Measurements from ENCODE around the gene ALDH7A1.

The ALDH7A1 gene

DNA sequence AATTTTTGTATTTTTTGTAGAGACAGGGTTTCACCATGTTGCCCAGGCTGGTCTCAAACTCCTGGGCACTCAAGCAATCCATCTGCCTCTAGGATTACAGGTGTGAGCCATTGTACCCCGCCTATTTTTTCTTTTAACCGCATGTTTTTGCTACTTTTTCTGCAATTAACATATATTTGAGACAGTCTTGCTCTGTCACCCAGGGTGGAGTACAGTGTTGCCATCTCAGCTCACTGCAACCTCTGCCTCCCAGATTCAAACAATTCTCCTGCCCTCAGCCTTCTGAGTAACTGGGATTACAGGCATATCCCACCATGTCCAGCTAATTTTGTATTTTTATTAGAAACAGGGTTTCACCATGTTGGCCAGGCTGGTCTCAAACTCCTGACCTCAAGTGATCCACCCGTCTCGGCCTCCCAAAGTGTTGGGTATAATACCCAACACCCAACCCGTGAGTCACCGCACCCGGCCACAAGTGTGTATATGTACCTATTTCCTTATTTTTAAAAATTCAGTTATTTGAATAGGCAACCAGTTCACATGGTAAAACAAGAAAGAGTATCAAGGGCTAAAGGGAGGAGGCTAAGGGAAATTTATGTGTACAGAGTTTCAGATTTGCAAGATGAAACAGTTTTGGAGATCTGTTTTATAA is 19.0 kb upstream of the ALDH7A1 start:
- H3K36me3 ChIP-seq = peaks cover 75% of the 10 kb centered on the region
- no peak overlapping the region for H3K27ac ChIP-seq
- DNase-seq = no peak
- TF ChIP-seq, protein P1, sequence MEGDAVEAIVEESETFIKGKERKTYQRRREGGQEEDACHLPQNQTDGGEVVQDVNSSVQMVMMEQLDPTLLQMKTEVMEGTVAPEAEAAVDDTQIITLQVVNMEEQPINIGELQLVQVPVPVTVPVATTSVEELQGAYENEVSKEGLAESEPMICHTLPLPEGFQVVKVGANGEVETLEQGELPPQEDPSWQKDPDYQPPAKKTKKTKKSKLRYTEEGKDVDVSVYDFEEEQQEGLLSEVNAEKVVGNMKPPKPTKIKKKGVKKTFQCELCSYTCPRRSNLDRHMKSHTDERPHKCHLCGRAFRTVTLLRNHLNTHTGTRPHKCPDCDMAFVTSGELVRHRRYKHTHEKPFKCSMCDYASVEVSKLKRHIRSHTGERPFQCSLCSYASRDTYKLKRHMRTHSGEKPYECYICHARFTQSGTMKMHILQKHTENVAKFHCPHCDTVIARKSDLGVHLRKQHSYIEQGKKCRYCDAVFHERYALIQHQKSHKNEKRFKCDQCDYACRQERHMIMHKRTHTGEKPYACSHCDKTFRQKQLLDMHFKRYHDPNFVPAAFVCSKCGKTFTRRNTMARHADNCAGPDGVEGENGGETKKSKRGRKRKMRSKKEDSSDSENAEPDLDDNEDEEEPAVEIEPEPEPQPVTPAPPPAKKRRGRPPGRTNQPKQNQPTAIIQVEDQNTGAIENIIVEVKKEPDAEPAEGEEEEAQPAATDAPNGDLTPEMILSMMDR (IDR thresholded peaks at IDR 0.05; ENCODE audit: low read depth, low read length) = no peak
- H3K27me3 ChIP-seq (ENCODE audit: insufficient read depth, low read depth, severe bottlenecking) = no peaks in the 10 kb centered on the region
- H3K4me3 ChIP-seq (ENCODE audit: low read depth, low read length) = no peak overlapping the region
- no peaks in the 10 kb centered on the region for H3K9me3 ChIP-seq (ENCODE audit: severe bottlenecking)

DNA sequence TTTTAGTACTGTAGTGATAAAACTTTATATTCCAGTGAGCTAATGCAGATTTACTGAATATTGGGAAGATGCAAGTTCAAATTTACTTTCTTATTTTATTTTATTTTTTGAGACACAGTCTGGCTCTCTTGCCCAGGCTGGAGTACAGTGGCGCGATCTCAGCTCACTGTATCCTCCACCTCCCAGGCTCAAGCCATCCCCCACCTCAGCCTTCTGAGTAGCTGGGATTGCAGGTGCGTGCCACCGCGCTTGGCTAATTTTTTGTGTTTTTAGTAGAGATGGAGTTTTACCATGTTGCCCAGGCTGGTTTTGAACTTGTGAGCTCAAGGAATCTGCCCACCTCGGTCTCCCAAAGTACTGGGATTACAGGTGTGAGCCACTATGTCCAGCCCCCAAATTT is 15.6 kb upstream of the ALDH7A1 start:
- Histone ChIP-seq H3K36me3 (peaks cover 80% of the 10 kb centered on the region), H3K27ac (no peak overlapping the region), H3K4me3 (ENCODE audit: low read depth, low read length) (no peak overlapping the region), H3K27me3 (ENCODE audit: insufficient read depth, low read depth, severe bottlenecking) (no peaks in the 10 kb centered on the region), H3K9me3 (ENCODE audit: severe bottlenecking) (no peaks in the 10 kb centered on the region)
- no peak for DNase-seq
- TF ChIP-seq, protein P1 (IDR thresholded peaks at IDR 0.05; ENCODE audit: low read depth, low read length) = no peak

DNA sequence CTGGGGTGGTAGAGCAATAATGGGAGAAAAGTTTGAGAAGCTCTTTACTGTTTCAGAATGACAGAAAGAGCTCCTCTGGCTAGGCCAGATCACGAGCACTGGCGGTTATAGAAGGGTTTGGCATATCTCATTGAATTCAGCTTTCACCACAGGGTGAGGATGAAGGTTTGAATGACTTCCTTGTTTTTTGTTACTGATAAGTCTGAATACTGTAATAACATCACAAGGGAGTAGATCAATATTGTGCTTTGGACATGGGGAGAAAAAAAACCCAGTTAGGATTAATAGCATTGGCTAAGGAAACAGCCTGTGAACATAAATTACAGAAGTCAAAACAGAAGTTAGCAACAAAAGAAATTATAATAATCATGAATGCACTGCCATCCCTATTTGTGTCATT is 15.1 kb upstream of the ALDH7A1 start:
- Histone ChIP-seq H3K4me3 (ENCODE audit: low read depth, low read length) (no peak overlapping the region), H3K27me3 (ENCODE audit: insufficient read depth, low read depth, severe bottlenecking) (no peaks in the 10 kb centered on the region), H3K36me3 (peaks cover 81% of the 10 kb centered on the region), H3K27ac (no peak overlapping the region), H3K9me3 (ENCODE audit: severe bottlenecking) (no peaks in the 10 kb centered on the region)
- TF ChIP-seq, protein P1 (IDR thresholded peaks at IDR 0.05; ENCODE audit: low read depth, low read length) = no peak
- no peak for DNase-seq

DNA sequence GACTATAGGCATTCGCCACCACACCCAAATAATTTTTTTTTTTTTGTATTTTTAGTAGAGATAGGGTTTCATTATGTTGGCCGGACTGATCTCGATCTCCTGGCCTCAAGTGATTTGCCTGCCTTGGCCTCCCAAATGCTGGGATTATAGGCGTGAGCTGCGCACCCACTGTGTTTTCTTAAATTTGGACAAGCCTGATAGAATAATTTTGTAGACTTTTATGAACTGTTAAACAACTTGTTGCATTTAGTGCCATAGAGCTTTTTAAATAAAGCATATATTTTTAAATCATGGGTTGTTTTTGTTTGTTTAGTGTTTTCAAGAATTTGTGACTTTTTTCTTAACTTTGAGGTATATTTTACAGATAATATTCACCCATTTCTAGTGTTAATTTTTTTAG is 10.5 kb upstream of the ALDH7A1 start:
- no peak for DNase-seq
- Histone ChIP-seq H3K36me3 (peaks cover 62% of the 10 kb centered on the region), H3K4me3 (ENCODE audit: low read depth, low read length) (no peak overlapping the region), H3K27me3 (ENCODE audit: insufficient read depth, low read depth, severe bottlenecking) (no peaks in the 10 kb centered on the region), H3K27ac (no peak overlapping the region), H3K9me3 (ENCODE audit: severe bottlenecking) (no peaks in the 10 kb centered on the region)
- TF ChIP-seq, protein P1 (IDR thresholded peaks at IDR 0.05; ENCODE audit: low read depth, low read length) = no peak

DNA sequence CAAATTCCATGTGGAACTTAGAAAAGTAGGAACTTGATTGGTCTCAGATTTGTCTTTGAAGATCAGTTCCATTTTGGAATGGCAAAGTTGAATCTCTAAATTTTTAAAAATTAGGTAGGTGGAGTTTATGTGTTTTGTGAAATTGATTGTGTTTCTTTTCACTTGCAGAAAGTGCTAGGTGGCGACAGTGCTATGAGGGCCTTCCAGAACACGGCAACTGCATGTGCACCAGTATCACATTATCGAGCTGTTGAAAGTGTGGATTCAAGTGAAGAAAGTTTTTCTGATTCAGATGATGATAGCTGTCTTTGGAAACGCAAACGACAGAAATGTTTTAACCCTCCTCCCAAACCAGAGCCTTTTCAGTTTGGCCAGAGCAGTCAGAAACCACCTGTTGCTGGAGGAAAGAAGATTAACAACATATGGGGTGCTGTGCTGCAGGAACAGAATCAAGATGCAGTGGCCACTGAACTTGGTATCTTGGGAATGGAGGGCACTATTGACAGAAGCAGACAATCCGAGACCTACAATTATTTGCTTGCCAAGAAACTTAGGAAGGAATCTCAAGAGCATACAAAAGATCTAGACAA is 8.5 kb upstream of the ALDH7A1 start:
- no peak for DNase-seq
- H3K4me3 ChIP-seq (ENCODE audit: low read depth, low read length) = no peak overlapping the region
- no peak overlapping the region for H3K27ac ChIP-seq
- no peaks in the 10 kb centered on the region for H3K27me3 ChIP-seq (ENCODE audit: insufficient read depth, low read depth, severe bottlenecking)
- TF ChIP-seq, protein P1 (IDR thresholded peaks at IDR 0.05; ENCODE audit: low read depth, low read length) = no peak
- peaks cover 3% of the 10 kb centered on the region for H3K9me3 ChIP-seq (ENCODE audit: severe bottlenecking)
- H3K36me3 ChIP-seq = peaks cover 45% of the 10 kb centered on the region
